ENCODE results near the gene VIPR1.

The VIPR1 gene

GRCh38 chr3:42489116-42489936, 13.1 kb upstream of the VIPR1 start:
- no peak overlapping the region for H3K4me2 ChIP-seq (ENCODE audit: low read depth, low read length, poor library complexity, severe bottlenecking)
- no peaks in the 10 kb centered on the region for H3K27me3 ChIP-seq (ENCODE audit: low read length)
- H4K20me1 ChIP-seq (ENCODE audit: low read depth, low read length): no peaks in the 10 kb centered on the region
- H3K9me2 ChIP-seq (replicated peaks; ENCODE audit: insufficient read depth, low read length): no peaks in the 10 kb centered on the region
- no peaks in the 10 kb centered on the region for H3K36me3 ChIP-seq (ENCODE audit: low read length)
- TF ChIP-seq EZH2phosphoT487 (conservative IDR thresholded peaks at IDR 0.05; ENCODE audit: low read length) (no peak), CTCF (IDR thresholded peaks at IDR 0.05; ENCODE audit: insufficient read depth, low read length, poor library complexity, severe bottlenecking) (no peak)
- no peaks in the 10 kb centered on the region for H3F3A ChIP-seq (ENCODE audit: insufficient read depth)
- no peaks in the 10 kb centered on the region for H3K79me2 ChIP-seq (ENCODE audit: insufficient read depth, low read length)
- no peak overlapping the region for H3K27ac ChIP-seq (ENCODE audit: low read depth, low read length)
- H3K9me3 ChIP-seq (ENCODE audit: insufficient read depth, low read length): no peaks in the 10 kb centered on the region
- no peak overlapping the region for H3K9ac ChIP-seq (ENCODE audit: low read length)
- H3K4me3 ChIP-seq (ENCODE audit: insufficient read depth, low read length, poor library complexity, severe bottlenecking): no peak overlapping the region
- H2AFZ ChIP-seq (ENCODE audit: low read depth, low read length, severe bottlenecking): no peak overlapping the region

GRCh38 chr3:42489937-42490227, 12.6 kb upstream of the VIPR1 start:
- Histone ChIP-seq H3K9ac (ENCODE audit: low read length) (no peak overlapping the region), H3F3A (ENCODE audit: insufficient read depth) (no peaks in the 10 kb centered on the region), H2AFZ (ENCODE audit: low read depth, low read length, severe bottlenecking) (no peak overlapping the region), H3K36me3 (ENCODE audit: low read length) (no peaks in the 10 kb centered on the region), H3K4me3 (ENCODE audit: insufficient read depth, low read length, poor library complexity, severe bottlenecking) (no peak overlapping the region), H3K27me3 (ENCODE audit: low read length) (no peaks in the 10 kb centered on the region), H3K79me2 (ENCODE audit: insufficient read depth, low read length) (no peaks in the 10 kb centered on the region), H4K20me1 (ENCODE audit: low read depth, low read length) (no peaks in the 10 kb centered on the region), H3K9me3 (ENCODE audit: insufficient read depth, low read length) (no peaks in the 10 kb centered on the region), H3K9me2 (replicated peaks; ENCODE audit: insufficient read depth, low read length) (no peaks in the 10 kb centered on the region), H3K4me2 (ENCODE audit: low read depth, low read length, poor library complexity, severe bottlenecking) (no peak overlapping the region), H3K27ac (ENCODE audit: low read depth, low read length) (no peak overlapping the region)
- TF ChIP-seq CTCF (IDR thresholded peaks at IDR 0.05; ENCODE audit: insufficient read depth, low read length, poor library complexity, severe bottlenecking) (no peak), EZH2phosphoT487 (conservative IDR thresholded peaks at IDR 0.05; ENCODE audit: low read length) (no peak)

GRCh38 chr3:42490243-42490642, 12.2 kb upstream of the VIPR1 start:
- H3K4me2 ChIP-seq (ENCODE audit: low read depth, low read length, poor library complexity, severe bottlenecking): no peak overlapping the region
- H4K20me1 ChIP-seq (ENCODE audit: low read depth, low read length): no peaks in the 10 kb centered on the region
- TF ChIP-seq CTCF (IDR thresholded peaks at IDR 0.05; ENCODE audit: insufficient read depth, low read length, poor library complexity, severe bottlenecking) (no peak), EZH2phosphoT487 (conservative IDR thresholded peaks at IDR 0.05; ENCODE audit: low read length) (no peak)
- no peak overlapping the region for H2AFZ ChIP-seq (ENCODE audit: low read depth, low read length, severe bottlenecking)
- no peaks in the 10 kb centered on the region for H3K27me3 ChIP-seq (ENCODE audit: low read length)
- no peaks in the 10 kb centered on the region for H3K79me2 ChIP-seq (ENCODE audit: insufficient read depth, low read length)
- H3K9me2 ChIP-seq (replicated peaks; ENCODE audit: insufficient read depth, low read length): no peaks in the 10 kb centered on the region
- H3K9ac ChIP-seq (ENCODE audit: low read length): no peak overlapping the region
- H3K36me3 ChIP-seq (ENCODE audit: low read length): no peaks in the 10 kb centered on the region
- H3F3A ChIP-seq (ENCODE audit: insufficient read depth): no peaks in the 10 kb centered on the region
- H3K27ac ChIP-seq (ENCODE audit: low read depth, low read length): no peak overlapping the region
- H3K4me3 ChIP-seq (ENCODE audit: insufficient read depth, low read length, poor library complexity, severe bottlenecking): no peak overlapping the region
- no peaks in the 10 kb centered on the region for H3K9me3 ChIP-seq (ENCODE audit: insufficient read depth, low read length)

All from SU-DHL-6 (cell line).